BJ (cell line): ENCODE results near the gene BHLHE23. TPM values are rescaled to one million over a fixed set of nuclear protein-coding genes. Genes with fewer than 3 reads are reported as not detected.

Experiments used
- CTCF ChIA-PET: fragments of 350-600 bp; formaldehyde crosslinking; extraction: SDS; loops from one replicate; lab custom pipeline; 2021; ENCODE audit warnings: antibody characterized with exemption, inconsistent platforms; lab: Yijun Ruan, JAX
- POLR2A ChIA-PET: fragments of 300-600 bp; sonication (Branson Sonifier 250); formaldehyde crosslinking; extraction: SDS; loops from one replicate; lab custom pipeline; 2021; ENCODE audit warnings: antibody characterized with exemption; lab: Charles Lee
- DNase-seq: peaks from one replicate; pipeline ENCODE4 v3.0.0-alpha.2; 2011; ENCODE audit warnings: low read depth
- H3K27me3 ChIP-seq: 2 replicates; pipeline ENCODE4 v1.6.0; 2011; ENCODE audit warnings: low read length; ENCODE audit not compliant: control insufficient read depth, insufficient read depth
- H3K36me3 ChIP-seq: 2 replicates; pipeline ENCODE4 v1.5.1; 2011; ENCODE audit warnings: low read length; ENCODE audit not compliant: control insufficient read depth, insufficient read depth
- H3K4me3 ChIP-seq: 2 replicates; pipeline ENCODE4 v1.5.1; 2011; ENCODE audit warnings: low read depth, mild to moderate bottlenecking, control low read depth, low read length
- CTCF ChIP-seq: IDR thresholded peaks from 2 replicates; pipeline ENCODE4 v1.5.1; 2011; ENCODE audit warnings: low read depth, mild to moderate bottlenecking, control low read depth, inconsistent platforms, low read length, moderate library complexity; ENCODE audit not compliant: insufficient read depth
- polyA plus RNA-seq: library from polyadenylated mRNA; depleted of rRNA; stranded (reverse); fragments of >200 nt; gene quantifications from 2 replicates; pipeline ENCODE4 v1.2.3, GENCODE V29; 2011

BHLHE23 gene
- polyA plus RNA-seq, 1 experiment: not detected

- peaks cover 66% of the 10 kb centered on the region for H3K27me3 ChIP-seq
- ChIA-PET POLR2A (no interaction called here), CTCF (interaction anchor here (2.1 kb wide), 1 partner anchor 16 kb away, joined by 12 read pairs; no protein-coding TSS in a partner anchor)
- no peak for DNase-seq
- no peaks in the 10 kb centered on the region for H3K36me3 ChIP-seq
- no peak for TF ChIP-seq CTCF
- no peak overlapping the region for H3K4me3 ChIP-seq
Observed at GRCh38 chr20:63024573-63025392, 18.0 kb upstream of the BHLHE23 start.

- POLR2A ChIA-PET: no interaction called here
- peaks cover 61% of the 10 kb centered on the region for H3K27me3 ChIP-seq
- no peaks in the 10 kb centered on the region for H3K36me3 ChIP-seq
- no peak overlapping the region for H3K4me3 ChIP-seq
- TF ChIP-seq CTCF: no peak
- CTCF ChIA-PET: interaction anchor here (2.1 kb wide), 1 partner anchor 15 kb away, joined by 12 read pairs; no protein-coding TSS in a partner anchor
- no peak for DNase-seq
Observed at GRCh38 chr20:63023936-63024571, 17.3 kb upstream of the BHLHE23 start.

GRCh38 chr20:63023071-63023935, 16.5 kb upstream of the BHLHE23 start:
- DNase-seq: no peak
- ChIA-PET POLR2A (no interaction called here), CTCF (no interaction called here)
- H3K4me3 ChIP-seq: no peak overlapping the region
- H3K36me3 ChIP-seq: no peaks in the 10 kb centered on the region
- peaks cover 57% of the 10 kb centered on the region for H3K27me3 ChIP-seq
- no peak for TF ChIP-seq CTCF

- no peak for DNase-seq
- CTCF ChIA-PET: interaction anchor here (1.1 kb wide), 1 partner anchor 16 kb away, joined by 3 read pairs; the partner anchor contains the start of gene BHLHE23
- POLR2A ChIA-PET: no interaction called here
- no peak overlapping the region for H3K4me3 ChIP-seq
- H3K27me3 ChIP-seq: peaks cover 56% of the 10 kb centered on the region
- H3K36me3 ChIP-seq: no peaks in the 10 kb centered on the region
- TF ChIP-seq CTCF: no peak
Observed at GRCh38 chr20:63022501-63022900, 15.7 kb upstream of the BHLHE23 start.
